ENCODE results near the gene AQP6.

AQP6 gene

GRCh38 chr12:49942921-49943624 is 29.7 kb upstream of the AQP6 start:
- TF ChIP-seq CTCF (IDR thresholded peaks at IDR 0.05; ENCODE audit: borderline replicate concordance, extremely low read depth, low read length, poor library complexity, severe bottlenecking): no peak
- no peak for TF ChIP-seq EZH2 (IDR thresholded peaks at IDR 0.05; ENCODE audit: borderline replicate concordance, low read depth, low read length, severe bottlenecking)
- no peaks in the 10 kb centered on the region for H3K9me3 ChIP-seq (ENCODE audit: insufficient read depth, low read length, severe bottlenecking)
- H3K9ac ChIP-seq (ENCODE audit: low read depth, low read length): no peak overlapping the region
- H3K27ac ChIP-seq (ENCODE audit: low read length): no peak overlapping the region
- ATAC-seq (ENCODE audit: insufficient read depth, low read depth) (no peak), DNase-seq (no peak)
- H3K4me3 ChIP-seq (ENCODE audit: low read depth in 1 of 2, low read length in 2 of 2): no peak overlapping the region
- no peaks in the 10 kb centered on the region for H3K79me2 ChIP-seq (ENCODE audit: insufficient read depth, low read length)
- no peak overlapping the region for H2AFZ ChIP-seq (ENCODE audit: low read depth, low read length)
- no peaks in the 10 kb centered on the region for H3K36me3 ChIP-seq (ENCODE audit: insufficient read depth, low read length)
- H3K27me3 ChIP-seq (ENCODE audit: insufficient read depth, low read length, poor library complexity): peaks cover 3% of the 10 kb centered on the region
- H3K4me2 ChIP-seq (ENCODE audit: insufficient read depth, low read length): no peak overlapping the region
- H4K20me1 ChIP-seq (ENCODE audit: insufficient read depth, low read length): no peaks in the 10 kb centered on the region
- H3K4me1 ChIP-seq (ENCODE audit: insufficient read depth, low read length): peaks cover 9% of the 10 kb centered on the region

DNA sequence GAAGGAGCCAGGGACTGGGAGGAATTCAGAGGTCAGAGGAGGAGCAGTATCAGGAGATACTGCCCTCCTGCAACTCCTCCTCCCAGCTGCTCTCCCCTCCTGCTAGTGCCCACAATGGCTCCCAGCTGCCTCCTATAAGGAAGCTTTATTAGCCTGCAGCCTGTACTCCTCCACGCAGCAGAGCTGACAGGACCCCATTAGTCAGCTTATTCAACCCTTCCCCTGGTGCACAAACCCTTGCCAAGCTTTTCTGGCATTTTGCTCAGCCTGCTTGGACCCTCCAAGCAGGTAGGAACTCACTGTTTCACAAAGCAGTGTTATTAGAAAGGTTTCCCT is 29.2 kb upstream of the AQP6 start:
- H3K36me3 ChIP-seq (ENCODE audit: insufficient read depth, low read length): no peaks in the 10 kb centered on the region
- H3K9me3 ChIP-seq (ENCODE audit: insufficient read depth, low read length, severe bottlenecking): no peaks in the 10 kb centered on the region
- H2AFZ ChIP-seq (ENCODE audit: low read depth, low read length): no peak overlapping the region
- H3K27me3 ChIP-seq (ENCODE audit: insufficient read depth, low read length, poor library complexity): peaks cover 3% of the 10 kb centered on the region
- no peak overlapping the region for H3K9ac ChIP-seq (ENCODE audit: low read depth, low read length)
- H3K27ac ChIP-seq (ENCODE audit: low read length): no peak overlapping the region
- H4K20me1 ChIP-seq (ENCODE audit: insufficient read depth, low read length): no peaks in the 10 kb centered on the region
- H3K4me1 ChIP-seq (ENCODE audit: insufficient read depth, low read length): peaks cover 9% of the 10 kb centered on the region
- no peaks in the 10 kb centered on the region for H3K79me2 ChIP-seq (ENCODE audit: insufficient read depth, low read length)
- no peak for ATAC-seq (ENCODE audit: insufficient read depth, low read depth)
- no peak for DNase-seq
- no peak for TF ChIP-seq EZH2 (IDR thresholded peaks at IDR 0.05; ENCODE audit: borderline replicate concordance, low read depth, low read length, severe bottlenecking)
- no peak for TF ChIP-seq CTCF (IDR thresholded peaks at IDR 0.05; ENCODE audit: borderline replicate concordance, extremely low read depth, low read length, poor library complexity, severe bottlenecking)
- no peak overlapping the region for H3K4me3 ChIP-seq (ENCODE audit: low read depth in 1 of 2, low read length in 2 of 2)
- H3K4me2 ChIP-seq (ENCODE audit: insufficient read depth, low read length): no peak overlapping the region

- TF ChIP-seq CTCF (IDR thresholded peaks at IDR 0.05; ENCODE audit: borderline replicate concordance, extremely low read depth, low read length, poor library complexity, severe bottlenecking): no peak
- TF ChIP-seq EZH2 (IDR thresholded peaks at IDR 0.05; ENCODE audit: borderline replicate concordance, low read depth, low read length, severe bottlenecking): no peak
- Histone ChIP-seq H3K4me2 (ENCODE audit: insufficient read depth, low read length) (no peak overlapping the region), H3K4me3 (ENCODE audit: low read depth in 1 of 2, low read length in 2 of 2) (no peak overlapping the region), H3K9ac (ENCODE audit: low read depth, low read length) (no peak overlapping the region), H4K20me1 (ENCODE audit: insufficient read depth, low read length) (no peaks in the 10 kb centered on the region), H2AFZ (ENCODE audit: low read depth, low read length) (no peak overlapping the region), H3K27me3 (ENCODE audit: insufficient read depth, low read length, poor library complexity) (peaks cover 3% of the 10 kb centered on the region), H3K79me2 (ENCODE audit: insufficient read depth, low read length) (no peaks in the 10 kb centered on the region), H3K36me3 (ENCODE audit: insufficient read depth, low read length) (no peaks in the 10 kb centered on the region), H3K27ac (ENCODE audit: low read length) (no peak overlapping the region), H3K4me1 (ENCODE audit: insufficient read depth, low read length) (peaks cover 9% of the 10 kb centered on the region), H3K9me3 (ENCODE audit: insufficient read depth, low read length, severe bottlenecking) (no peaks in the 10 kb centered on the region)
- DNase-seq (no peak), ATAC-seq (ENCODE audit: insufficient read depth, low read depth) (no peak)
Measured at GRCh38 chr12:49944046-49944445, 28.7 kb upstream of the AQP6 start.
